ENCODE measurements around the gene RAX2. TPM values are rescaled to one million over a fixed set of nuclear protein-coding genes. Genes with fewer than 3 reads are reported as not detected.
"Not testable (repeated sequence)": the region's sequence is repeated elsewhere in the genome, so short reads cannot be mapped to it uniquely, and the experiment has no call there.

RAX2 gene
- not detected for total RNA-seq

- DNase-seq: no peak
- Mint-ChIP-seq H3K9me3 (no peaks in the 10 kb centered on the region), H3K4me1 (ENCODE audit: low read depth) (no peaks in the 10 kb centered on the region), H3K27me3 (ENCODE audit: low read depth) (no peaks in the 10 kb centered on the region), H3K27ac (no peak within 1 kb of the TSS), H3K4me3 (no peak within 1 kb of the TSS), H3K36me3 (ENCODE audit: low read depth) (no peaks in the 10 kb centered on the region)
- CTCF ChIA-PET: no interaction called here
- intact Hi-C loops (cut with micrococcal nuclease): no loop called here
Measured at GRCh38 chr19:3771906-3772455, at the start of gene RAX2. RAX2 (minus strand) TSS chr19:3772228; CDS start chr19:3771742, 486 bp downstream.

- intact Hi-C loops (cut with micrococcal nuclease): no loop called here
- DNase-seq: no peak
- H3K27ac Mint-ChIP-seq: no peak overlapping the region
- H3K4me3 Mint-ChIP-seq: no peak overlapping the region
- CTCF ChIA-PET: interaction anchor here (1.3 to 1.8 kb wide), 3 partner anchors 8 to 14 kb away, joined by 4 to 10 read pairs (median 5); no protein-coding TSS in a partner anchor
- no peaks in the 10 kb centered on the region for H3K9me3 Mint-ChIP-seq
- no peaks in the 10 kb centered on the region for H3K27me3 Mint-ChIP-seq (ENCODE audit: low read depth)
- H3K36me3 Mint-ChIP-seq (ENCODE audit: low read depth): no peaks in the 10 kb centered on the region
- peaks cover 32% of the 10 kb centered on the region for H3K4me1 Mint-ChIP-seq (ENCODE audit: low read depth)
Measured at GRCh38 chr19:3821156-3821555, 49.1 kb upstream of the RAX2 start.

- intact Hi-C loops (cut with micrococcal nuclease): no loop called here
- no peak for DNase-seq
- CTCF ChIA-PET: no interaction called here
- H3K4me3 Mint-ChIP-seq: no peak overlapping the region
- no peak overlapping the region for H3K27ac Mint-ChIP-seq
- H3K4me1 Mint-ChIP-seq (ENCODE audit: low read depth): peaks cover 32% of the 10 kb centered on the region
- H3K9me3 Mint-ChIP-seq: no peaks in the 10 kb centered on the region
- no peaks in the 10 kb centered on the region for H3K36me3 Mint-ChIP-seq (ENCODE audit: low read depth)
- H3K27me3 Mint-ChIP-seq (ENCODE audit: low read depth): no peaks in the 10 kb centered on the region
Measured at GRCh38 chr19:3819989-3820388, 48.0 kb upstream of the RAX2 start.

- H3K4me3 Mint-ChIP-seq: no peak overlapping the region
- H3K4me1 Mint-ChIP-seq (ENCODE audit: low read depth): peaks cover 43% of the 10 kb centered on the region
Measured at GRCh38 chr19:3818918-3819317, 46.9 kb upstream of the RAX2 start.

GRCh38 chr19:3818466-3818865, 46.4 kb upstream of the RAX2 start:
- no peaks in the 10 kb centered on the region for H3K9me3 Mint-ChIP-seq
- H3K4me3 Mint-ChIP-seq: no peak overlapping the region
- no peak overlapping the region for H3K27ac Mint-ChIP-seq
- CTCF ChIA-PET: interaction anchor here (0.9 to 2.4 kb wide), 3 partner anchors 19 to 56 kb away, joined by 3 to 15 read pairs (median 3); partner anchors contain the start of genes APBA3 and MRPL54
- DNase-seq: peak; percentile 74
- H3K4me1 Mint-ChIP-seq (ENCODE audit: low read depth): peaks cover 48% of the 10 kb centered on the region
- no peaks in the 10 kb centered on the region for H3K27me3 Mint-ChIP-seq (ENCODE audit: low read depth)
- intact Hi-C loops (cut with micrococcal nuclease): no loop called here
- no peaks in the 10 kb centered on the region for H3K36me3 Mint-ChIP-seq (ENCODE audit: low read depth)

More at GRCh38 chr19:3818918-3819317, 46.9 kb upstream of the RAX2 start:
- Mint-ChIP-seq H3K9me3 (no peaks in the 10 kb centered on the region), H3K27me3 (ENCODE audit: low read depth) (no peaks in the 10 kb centered on the region), H3K36me3 (ENCODE audit: low read depth) (no peaks in the 10 kb centered on the region), H3K27ac (no peak overlapping the region)
- intact Hi-C loops (cut with micrococcal nuclease): no loop called here
- DNase-seq: no peak
- CTCF ChIA-PET: interaction anchor here (0.9 to 2.4 kb wide), 3 partner anchors 19 to 57 kb away, joined by 3 to 15 read pairs (median 3); partner anchors contain the start of genes APBA3 and MRPL54

GRCh38 chr19:3817761-3818160, 45.7 kb upstream of the RAX2 start:
- Mint-ChIP-seq H3K27ac (no peak overlapping the region), H3K4me3 (no peak overlapping the region), H3K36me3 (ENCODE audit: low read depth) (no peaks in the 10 kb centered on the region), H3K9me3 (no peaks in the 10 kb centered on the region), H3K4me1 (ENCODE audit: low read depth) (peaks cover 55% of the 10 kb centered on the region), H3K27me3 (ENCODE audit: low read depth) (no peaks in the 10 kb centered on the region)
- intact Hi-C loops (cut with micrococcal nuclease): no loop called here
- DNase-seq: no peak
- CTCF ChIA-PET: interaction anchor here (0.8 to 2.4 kb wide), 3 partner anchors 9 to 56 kb away, joined by 3 to 15 read pairs (median 3); partner anchors contain the start of genes APBA3 and MRPL54

GRCh38 chr19:3816566-3817218, 44.7 kb upstream of the RAX2 start:
- no peaks in the 10 kb centered on the region for H3K36me3 Mint-ChIP-seq (ENCODE audit: low read depth)
- no peaks in the 10 kb centered on the region for H3K9me3 Mint-ChIP-seq
- H3K27me3 Mint-ChIP-seq (ENCODE audit: low read depth): no peaks in the 10 kb centered on the region
- intact Hi-C loops (cut with micrococcal nuclease): no loop called here
- H3K4me3 Mint-ChIP-seq: no peak overlapping the region
- H3K27ac Mint-ChIP-seq: no peak overlapping the region
- CTCF ChIA-PET: no interaction called here
- no peak for DNase-seq
- peaks cover 56% of the 10 kb centered on the region for H3K4me1 Mint-ChIP-seq (ENCODE audit: low read depth)

- H3K36me3 Mint-ChIP-seq (ENCODE audit: low read depth); H3K27me3 Mint-ChIP-seq (ENCODE audit: low read depth); H3K27ac Mint-ChIP-seq; DNase-seq; H3K4me3 Mint-ChIP-seq; H3K9me3 Mint-ChIP-seq; intact Hi-C loops (cut with micrococcal nuclease): not testable (repeated sequence)
- H3K4me1 Mint-ChIP-seq (ENCODE audit: low read depth): peaks cover 54% of the 10 kb centered on the region
- CTCF ChIA-PET: interaction anchor here (0.7 to 0.8 kb wide), 2 partner anchors 54 to 95 kb away, joined by 3 to 7 read pairs; partner anchors contain the start of gene MRPL54
Measured at GRCh38 chr19:3816148-3816547, 44.1 kb upstream of the RAX2 start.

GRCh38 chr19:3814648-3815047, 42.6 kb upstream of the RAX2 start:
- H3K27me3 Mint-ChIP-seq (ENCODE audit: low read depth): no peaks in the 10 kb centered on the region
- DNase-seq: no peak
- H3K4me1 Mint-ChIP-seq (ENCODE audit: low read depth): peaks cover 55% of the 10 kb centered on the region
- intact Hi-C loops (cut with micrococcal nuclease): loop anchor here (5.0 kb wide), 1 partner anchor 307 kb away; the partner anchor contains the start of gene FZR1
- no peaks in the 10 kb centered on the region for H3K9me3 Mint-ChIP-seq
- no peak overlapping the region for H3K4me3 Mint-ChIP-seq
- CTCF ChIA-PET: no interaction called here
- H3K27ac Mint-ChIP-seq: no peak overlapping the region
- H3K36me3 Mint-ChIP-seq (ENCODE audit: low read depth): no peaks in the 10 kb centered on the region

GRCh38 chr19:3813473-3814392, 41.7 kb upstream of the RAX2 start:
- no peak for DNase-seq
- H3K9me3 Mint-ChIP-seq: no peaks in the 10 kb centered on the region
- H3K4me3 Mint-ChIP-seq: no peak overlapping the region
- CTCF ChIA-PET: interaction anchor here (1.7 to 2.3 kb wide), 3 partner anchors 8 to 52 kb away, joined by 6 to 10 read pairs (median 6); partner anchors contain the start of genes APBA3 and MRPL54
- peak overlapping the region; percentile 91 for H3K27ac Mint-ChIP-seq
- intact Hi-C loops (cut with micrococcal nuclease): loop anchor here (2.0 to 5.0 kb wide), 3 partner anchors 15 to 306 kb away; partner anchors contain the start of genes FZR1 and MRPL54
- H3K4me1 Mint-ChIP-seq (ENCODE audit: low read depth): peaks cover 49% of the 10 kb centered on the region
- H3K36me3 Mint-ChIP-seq (ENCODE audit: low read depth): no peaks in the 10 kb centered on the region
- H3K27me3 Mint-ChIP-seq (ENCODE audit: low read depth): no peaks in the 10 kb centered on the region

- no peaks in the 10 kb centered on the region for H3K36me3 Mint-ChIP-seq (ENCODE audit: low read depth)
- CTCF ChIA-PET: interaction anchor here (1.1 to 2.3 kb wide), 2 partner anchors 11 to 27 kb away, joined by 4 to 6 read pairs; no protein-coding TSS in a partner anchor
- H3K4me1 Mint-ChIP-seq (ENCODE audit: low read depth): peaks cover 38% of the 10 kb centered on the region
- peaks cover 5% of the 10 kb centered on the region for H3K9me3 Mint-ChIP-seq
- intact Hi-C loops (cut with micrococcal nuclease): loop anchor here (5.0 kb wide), 1 partner anchor 304 kb away; the partner anchor contains the start of gene FZR1
- H3K4me3 Mint-ChIP-seq: no peak overlapping the region
- DNase-seq: no peak
- H3K27me3 Mint-ChIP-seq (ENCODE audit: low read depth): no peaks in the 10 kb centered on the region
- H3K27ac Mint-ChIP-seq: no peak overlapping the region
Measured at GRCh38 chr19:3810708-3811355, 38.8 kb upstream of the RAX2 start.
